ENCODE results near the gene KRTAP4-9. TPM values are rescaled to one million over a fixed set of nuclear protein-coding genes. Genes with fewer than 3 reads are reported as not detected.
"Not testable (repeated sequence)": the region's sequence is repeated elsewhere in the genome, so short reads cannot be mapped to it uniquely, and the experiment has no call there.

KRTAP4-9 gene
- total RNA-seq, 1 donor from 2014 or later, result not detected

DNA sequence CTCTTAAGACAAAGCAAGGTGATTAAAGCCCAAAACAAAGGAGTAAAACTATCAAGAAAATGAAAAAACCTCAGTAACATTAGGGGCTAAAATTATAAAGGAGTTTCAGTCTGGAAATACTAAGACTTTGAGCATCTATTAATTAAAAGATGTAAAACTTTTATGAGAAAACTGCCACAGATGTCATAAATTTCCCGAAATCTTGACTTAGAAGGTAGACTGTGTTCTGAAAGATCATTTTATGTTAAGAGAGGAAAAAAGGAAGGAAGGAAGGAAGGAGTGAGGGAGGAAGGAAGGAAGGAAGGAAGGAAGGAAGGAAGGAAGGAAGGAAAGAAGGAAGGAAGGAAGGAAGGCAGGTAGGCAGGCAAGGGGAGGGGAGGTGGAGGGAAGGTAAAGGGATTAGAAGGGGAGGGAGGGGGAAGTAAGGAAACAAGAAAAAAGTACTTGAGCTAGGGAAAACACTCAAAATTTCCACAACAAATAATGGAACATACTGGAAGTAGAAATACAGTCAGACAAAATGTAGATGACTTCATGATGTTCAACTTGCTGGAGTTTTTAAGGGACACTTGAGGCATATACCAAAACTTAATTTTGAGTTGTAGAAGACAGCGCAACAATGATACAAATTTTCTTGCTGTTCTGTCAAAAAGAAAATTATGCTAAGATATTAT, 42.5 kb downstream of the KRTAP4-9 start:
- no peak for DNase-seq
- H3K36me3 ChIP-seq, result no peaks in the 10 kb centered on the region
- no peaks in the 10 kb centered on the region for H3K27me3 ChIP-seq
- no peaks in the 10 kb centered on the region for H3K4me1 ChIP-seq
- no peak overlapping the region for H3K27ac ChIP-seq
- intact Hi-C loops (cut with DNase I), result no loop called here
- no peak overlapping the region for H3K4me3 ChIP-seq
- no peak for ATAC-seq
- H3K9me3 ChIP-seq, result peaks cover 6% of the 10 kb centered on the region
- TF ChIP-seq, protein P1, sequence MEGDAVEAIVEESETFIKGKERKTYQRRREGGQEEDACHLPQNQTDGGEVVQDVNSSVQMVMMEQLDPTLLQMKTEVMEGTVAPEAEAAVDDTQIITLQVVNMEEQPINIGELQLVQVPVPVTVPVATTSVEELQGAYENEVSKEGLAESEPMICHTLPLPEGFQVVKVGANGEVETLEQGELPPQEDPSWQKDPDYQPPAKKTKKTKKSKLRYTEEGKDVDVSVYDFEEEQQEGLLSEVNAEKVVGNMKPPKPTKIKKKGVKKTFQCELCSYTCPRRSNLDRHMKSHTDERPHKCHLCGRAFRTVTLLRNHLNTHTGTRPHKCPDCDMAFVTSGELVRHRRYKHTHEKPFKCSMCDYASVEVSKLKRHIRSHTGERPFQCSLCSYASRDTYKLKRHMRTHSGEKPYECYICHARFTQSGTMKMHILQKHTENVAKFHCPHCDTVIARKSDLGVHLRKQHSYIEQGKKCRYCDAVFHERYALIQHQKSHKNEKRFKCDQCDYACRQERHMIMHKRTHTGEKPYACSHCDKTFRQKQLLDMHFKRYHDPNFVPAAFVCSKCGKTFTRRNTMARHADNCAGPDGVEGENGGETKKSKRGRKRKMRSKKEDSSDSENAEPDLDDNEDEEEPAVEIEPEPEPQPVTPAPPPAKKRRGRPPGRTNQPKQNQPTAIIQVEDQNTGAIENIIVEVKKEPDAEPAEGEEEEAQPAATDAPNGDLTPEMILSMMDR (IDR thresholded peaks at IDR 0.05), result no peak

DNA sequence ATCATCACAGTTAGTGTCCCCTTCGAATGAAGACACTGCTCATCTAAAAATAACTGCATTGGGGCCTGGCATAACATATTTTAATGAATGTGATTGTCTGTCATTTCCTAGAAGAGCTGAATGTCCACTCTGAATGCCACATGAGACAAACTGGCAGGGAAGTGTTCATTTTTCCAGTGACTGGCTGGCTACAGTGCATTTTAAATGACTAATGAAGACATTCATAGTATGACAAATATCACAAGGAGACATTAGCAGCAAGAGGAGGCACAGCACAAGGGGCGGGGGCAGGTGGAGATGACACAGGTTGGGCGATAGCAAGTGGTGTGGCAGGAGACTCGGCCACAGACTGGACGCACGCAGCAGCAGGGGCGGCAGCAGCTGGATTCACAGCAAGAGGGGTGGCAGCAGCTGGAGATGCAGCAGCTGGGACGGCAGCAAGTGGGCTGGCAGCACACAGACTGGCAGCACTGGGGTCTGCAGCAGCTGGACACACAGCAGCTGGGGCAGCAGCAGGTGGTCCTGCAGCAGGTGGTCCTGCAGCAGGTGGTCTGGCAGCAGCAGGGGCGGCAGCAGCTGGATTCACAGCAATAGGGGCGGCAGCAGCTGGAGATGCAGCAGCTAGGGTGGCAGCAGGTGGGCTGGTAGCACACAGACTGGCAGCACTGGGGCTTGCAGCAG, 43.9 kb downstream of the KRTAP4-9 start:
- H3K4me3 ChIP-seq; ATAC-seq; H3K27me3 ChIP-seq; H3K4me1 ChIP-seq; intact Hi-C loops (cut with DNase I); H3K36me3 ChIP-seq; H3K9me3 ChIP-seq; H3K27ac ChIP-seq; DNase-seq: not testable (repeated sequence)

DNA sequence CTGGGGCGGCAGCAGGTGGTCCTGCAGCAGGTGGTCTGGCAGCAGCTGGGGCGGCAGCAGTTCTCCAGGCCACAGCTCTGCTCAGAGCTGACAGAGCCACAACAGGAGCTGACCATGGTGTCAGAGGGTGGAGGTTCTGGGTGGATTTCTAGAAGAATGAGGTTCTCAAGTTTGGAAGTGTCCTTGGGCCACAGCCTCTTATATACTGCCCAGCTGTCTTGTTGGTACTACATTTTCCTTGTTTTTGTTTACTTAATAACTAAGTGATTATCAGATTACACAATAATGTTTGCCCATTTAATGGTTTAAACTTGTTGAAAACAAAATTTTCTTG, 44.4 kb downstream of the KRTAP4-9 start, which contains the start of gene KRTAP4-5:
Gene KRTAP4-5 (minus strand): TSS at position 174 of the 334 bp plus-strand sequence. CDS start 58 bp downstream, at position 116.
- Histone ChIP-seq H3K4me3 (no peak within 1 kb of the TSS), H3K9me3 (no peaks in the 10 kb centered on the region), H3K27ac (no peak within 1 kb of the TSS), H3K4me1 (no peaks in the 10 kb centered on the region), H3K36me3 (no peaks in the 10 kb centered on the region), H3K27me3 (no peaks in the 10 kb centered on the region)
- DNase-seq (no peak), ATAC-seq (no peak)
- TF ChIP-seq, protein P1 (IDR thresholded peaks at IDR 0.05), result no peak
- intact Hi-C loops (cut with DNase I), result no loop called here

DNA sequence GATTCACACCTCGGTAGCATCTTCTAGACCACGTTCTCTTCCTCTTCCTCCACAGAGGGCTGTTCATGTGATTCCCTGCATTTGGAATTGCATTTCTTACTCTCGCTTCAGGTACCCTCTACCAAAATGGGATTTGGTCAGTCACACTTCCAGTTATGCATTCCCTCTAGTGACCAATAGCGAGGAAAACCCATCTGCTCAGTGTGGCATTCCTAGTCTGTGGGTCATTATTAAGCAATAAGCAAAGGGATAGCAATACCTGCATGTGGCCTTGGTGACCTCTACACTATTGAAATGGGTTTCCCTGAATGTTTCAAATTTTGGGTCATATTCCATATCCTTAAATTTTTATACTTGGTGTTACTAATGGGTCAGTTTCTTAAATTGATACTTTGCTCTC, 44.8 kb downstream of the KRTAP4-9 start:
- ATAC-seq (no peak), DNase-seq (no peak)
- Histone ChIP-seq H3K27me3 (no peaks in the 10 kb centered on the region), H3K27ac (no peak overlapping the region), H3K9me3 (no peaks in the 10 kb centered on the region), H3K4me3 (no peak overlapping the region), H3K4me1 (no peaks in the 10 kb centered on the region), H3K36me3 (no peaks in the 10 kb centered on the region)
- TF ChIP-seq, protein P1 (IDR thresholded peaks at IDR 0.05), result no peak
- intact Hi-C loops (cut with DNase I), result no loop called here

DNA sequence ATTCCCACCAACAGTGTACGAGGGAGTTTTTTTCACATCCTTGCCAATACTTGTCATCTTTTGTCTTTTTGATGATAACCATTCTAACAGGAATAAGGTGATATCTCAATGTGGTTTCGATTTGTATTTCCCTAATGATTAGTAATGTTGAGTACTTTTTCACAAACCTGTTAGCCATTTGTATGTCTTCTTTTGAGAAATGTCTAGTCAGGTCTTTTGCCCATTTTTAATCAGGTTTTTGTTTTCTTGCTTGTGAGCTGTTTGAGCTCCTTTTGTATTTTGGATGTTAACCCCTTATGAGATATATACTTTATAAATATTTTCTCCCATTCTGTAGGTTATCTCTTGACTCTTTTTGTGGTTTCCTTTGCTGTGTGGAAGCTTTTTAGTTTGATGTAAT, 46.3 kb downstream of the KRTAP4-9 start:
- Histone ChIP-seq H3K27me3 (peaks cover 3% of the 10 kb centered on the region), H3K27ac (no peak overlapping the region), H3K4me3 (no peak overlapping the region), H3K36me3 (no peaks in the 10 kb centered on the region), H3K4me1 (no peaks in the 10 kb centered on the region), H3K9me3 (no peaks in the 10 kb centered on the region)
- TF ChIP-seq, protein P1 (IDR thresholded peaks at IDR 0.05), result no peak
- ATAC-seq, result no peak
- intact Hi-C loops (cut with DNase I), result no loop called here
- DNase-seq, result no peak

DNA sequence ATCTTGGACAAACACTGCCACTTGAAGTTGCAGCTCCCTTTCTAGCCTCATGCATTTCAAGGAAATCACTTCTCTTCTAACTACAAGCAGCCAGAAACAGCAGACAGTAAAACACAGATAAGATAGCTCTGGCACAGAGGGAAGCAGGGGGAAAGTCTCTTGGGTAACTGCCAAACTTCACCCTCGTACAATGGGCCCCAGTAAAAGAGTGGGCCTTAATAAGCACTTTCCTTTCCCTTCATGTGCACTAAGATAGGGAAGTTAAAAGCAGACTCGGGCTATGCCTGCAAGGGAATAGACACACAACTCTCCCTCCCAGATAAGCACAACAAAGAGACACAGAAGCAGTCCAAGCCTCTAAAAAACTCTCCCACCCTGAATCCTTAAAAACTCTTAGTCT, 48.7 kb downstream of the KRTAP4-9 start:
- Histone ChIP-seq H3K4me3 (no peak overlapping the region), H3K27me3 (peaks cover 7% of the 10 kb centered on the region), H3K27ac (no peak overlapping the region), H3K9me3 (no peaks in the 10 kb centered on the region), H3K4me1 (no peaks in the 10 kb centered on the region), H3K36me3 (no peaks in the 10 kb centered on the region)
- DNase-seq, result no peak
- intact Hi-C loops (cut with DNase I), result no loop called here
- ATAC-seq, result no peak
- TF ChIP-seq, protein P1 (IDR thresholded peaks at IDR 0.05), result no peak
